IMR-90 (cell line): ENCODE results near the gene MARK2. TPM values are rescaled to one million over a fixed set of nuclear protein-coding genes. Genes with fewer than 3 reads are reported as not detected.

ENCODE experiments used
- ATAC-seq: fragments of 200-7000 bp; cut with Tn5 transposase; 2 replicates; pipeline ENCODE4 v1.9.1; 2020; ENCODE audit warnings: low read depth, mild to moderate bottlenecking, moderate library complexity
- BruUV-seq: library from RNA; stranded (reverse); fragments of 400-500 nt; replicated peaks from 2 replicates; lab custom pipeline; 2021; lab: Mats Ljungman, UMichigan
- CTCF ChIA-PET: fragments of 300-600 bp; formaldehyde crosslinking; extraction: SDS; loops from one replicate; lab custom pipeline; 2021; ENCODE audit warnings: antibody characterized with exemption; lab: Yijun Ruan, JAX
- POLR2A ChIA-PET: fragments of 300-600 bp; sonication (Branson Sonifier 250); formaldehyde crosslinking; loops from one replicate; lab custom pipeline; 2022; ENCODE audit warnings: antibody characterized with exemption; ENCODE audit not compliant: unreplicated experiment; lab: Charles Lee
- DNase-seq: peaks from one replicate; pipeline ENCODE4 v3.0.0; 2013
- H2AFZ ChIP-seq: replicated peaks from 2 replicates; pipeline ENCODE3; 2013; ENCODE audit warnings: low read length, mild to moderate bottlenecking; ENCODE audit not compliant: poor library complexity
- H2AK5ac ChIP-seq: 2 replicates; pipeline ENCODE4 v1.6.1; 2013; ENCODE audit warnings: low read depth, low read length, inconsistent platforms
- H2AK9ac ChIP-seq: replicated peaks from 2 replicates; pipeline ENCODE3; 2013; ENCODE audit warnings: mild to moderate bottlenecking, low read depth, low read length, moderate library complexity; ENCODE audit not compliant: poor library complexity
- H2BK120ac ChIP-seq: 2 replicates; pipeline ENCODE4 v1.6.1; 2013; ENCODE audit warnings: low read depth, low read length, inconsistent platforms
- H2BK15ac ChIP-seq: 3 replicates; pipeline ENCODE4 v1.6.1; 2013; ENCODE audit warnings: low read depth, low read length, inconsistent platforms
- H2BK20ac ChIP-seq: 2 replicates; pipeline ENCODE4 v1.6.1; 2013; ENCODE audit warnings: low read depth, mild to moderate bottlenecking, inconsistent platforms, low read length, moderate library complexity
- H2BK5ac ChIP-seq: 2 replicates; pipeline ENCODE4 v1.6.1; 2013; ENCODE audit warnings: mild to moderate bottlenecking, low read depth, low read length, inconsistent platforms; ENCODE audit not compliant: poor library complexity, severe bottlenecking
- H3K14ac ChIP-seq: replicated peaks from 2 replicates; pipeline ENCODE4 v1.6.1; 2013; ENCODE audit warnings: low read depth, low read length, inconsistent platforms
- H3K18ac ChIP-seq: 2 replicates; pipeline ENCODE4 v1.6.1; 2013; ENCODE audit warnings: low read depth, low read length, control low read depth
- H3K23ac ChIP-seq: 2 replicates; pipeline ENCODE4 v1.6.1; 2013; ENCODE audit warnings: low read depth, low read length, inconsistent platforms
- H3K27ac ChIP-seq: 2 replicates; pipeline ENCODE4 v1.5.1; 2013; ENCODE audit warnings: mild to moderate bottlenecking, control low read depth, low read length; ENCODE audit not compliant: insufficient read depth
- H3K27me3 ChIP-seq: 2 replicates; pipeline ENCODE4 v1.6.1; 2013; ENCODE audit warnings: low read length; ENCODE audit not compliant: control insufficient read depth, insufficient read depth
- H3K36me3 ChIP-seq: 2 replicates; pipeline ENCODE4 v1.6.1; 2013; ENCODE audit warnings: low read length, mixed read lengths; ENCODE audit not compliant: control insufficient read depth, insufficient read depth
- H3K4ac ChIP-seq: 2 replicates; pipeline ENCODE4 v1.6.1; 2013; ENCODE audit warnings: low read depth, low read length, inconsistent platforms
- H3K4me1 ChIP-seq: 2 replicates; pipeline ENCODE4 v1.6.1; 2013; ENCODE audit warnings: low read length, mixed read lengths; ENCODE audit not compliant: control insufficient read depth, insufficient read depth
- H3K4me2 ChIP-seq: 2 replicates; pipeline ENCODE4 v1.6.1; 2013; ENCODE audit warnings: low read depth, mild to moderate bottlenecking, control low read depth, low read length, moderate library complexity
- H3K4me3 ChIP-seq: 2 replicates; pipeline ENCODE4 v1.5.1; 2013; ENCODE audit warnings: low read depth, mild to moderate bottlenecking, control low read depth, low read length, moderate library complexity; ENCODE audit not compliant: insufficient read depth
- H3K56ac ChIP-seq: 2 replicates; pipeline ENCODE4 v1.6.1; 2013; ENCODE audit warnings: low read length, inconsistent platforms; ENCODE audit not compliant: insufficient read depth; ENCODE audit errors: extremely low read depth
- H3K79me1 ChIP-seq, 2 experiments: 2 replicates each; pipeline ENCODE4 v1.6.1; 2013; ENCODE audit warnings: low read length in 2 of 2, inconsistent platforms in 1 of 2, low read depth in 1 of 2
- H3K9ac ChIP-seq: 2 replicates; pipeline ENCODE4 v1.6.1; 2013; ENCODE audit warnings: low read depth, low read length, control low read depth
- H3K9me1 ChIP-seq: 2 replicates; pipeline ENCODE4 v1.6.1; 2013; ENCODE audit warnings: low read length, inconsistent platforms; ENCODE audit not compliant: insufficient read depth
- H3K9me3 ChIP-seq: 2 replicates; pipeline ENCODE4 v1.6.1; 2013; ENCODE audit warnings: low read length; ENCODE audit not compliant: control insufficient read depth, insufficient read depth
- H4K20me1 ChIP-seq: 2 replicates; pipeline ENCODE4 v1.6.1; 2013; ENCODE audit warnings: low read length, inconsistent platforms; ENCODE audit not compliant: insufficient read depth
- H4K5ac ChIP-seq: 2 replicates; pipeline ENCODE4 v1.6.1; 2013; ENCODE audit warnings: mild to moderate bottlenecking, low read depth, low read length, control low read depth
- H4K8ac ChIP-seq, 2 experiments: 2 replicates each; pipeline ENCODE4 v1.6.1; 2013; ENCODE audit warnings: low read depth in 2 of 2, low read length in 2 of 2, control low read depth in 1 of 2, inconsistent platforms in 1 of 2
- H4K91ac ChIP-seq: 2 replicates; pipeline ENCODE4 v1.6.1; 2013; ENCODE audit warnings: low read depth, low read length, inconsistent platforms; ENCODE audit not compliant: insufficient read depth
- BHLHE40 ChIP-seq: fragments of 150-350 bp; IDR thresholded peaks from 2 replicates; pipeline ENCODE4 v1.6.1; 2016; ENCODE audit warnings: mild to moderate bottlenecking, low read depth, low read length
- CEBPB ChIP-seq: IDR thresholded peaks from 2 replicates; pipeline ENCODE4 v1.6.1; 2012; ENCODE audit warnings: low read depth, low read length, improper control_type of control experiment
- CHD1 ChIP-seq: IDR thresholded peaks from 2 replicates; pipeline ENCODE4 v1.6.1; 2012; ENCODE audit warnings: low read depth, low read length, improper control_type of control experiment
- FOS ChIP-seq: fragments of 150-350 bp; IDR thresholded peaks from 2 replicates; pipeline ENCODE4 v1.6.1; 2016; ENCODE audit warnings: low read depth, low read length
- MAFK ChIP-seq: IDR thresholded peaks from 2 replicates; pipeline ENCODE4 v1.6.1; 2012; ENCODE audit warnings: low read depth, low read length, improper control_type of control experiment
- MAZ ChIP-seq: IDR thresholded peaks from 2 replicates; pipeline ENCODE4 v1.6.1; 2012; ENCODE audit warnings: low read depth, mild to moderate bottlenecking, low read length, improper control_type of control experiment, moderate library complexity, borderline replicate concordance
- MXI1 ChIP-seq: IDR thresholded peaks from 2 replicates; pipeline ENCODE4 v1.6.1; 2012; ENCODE audit warnings: low read depth, mild to moderate bottlenecking, low read length, moderate library complexity, borderline replicate concordance
- NFE2L2 ChIP-seq: fragments of 150-350 bp; IDR thresholded peaks from 2 replicates; pipeline ENCODE4 v1.6.1; 2016; ENCODE audit warnings: low read depth, mild to moderate bottlenecking, low read length
- POLR2A ChIP-seq: IDR thresholded peaks from 2 replicates; pipeline ENCODE4 v1.6.1; 2012; ENCODE audit warnings: mild to moderate bottlenecking, low read depth, low read length
- RAD21 ChIP-seq: IDR thresholded peaks from 2 replicates; pipeline ENCODE4 v1.6.1; 2012; ENCODE audit warnings: low read length, improper control_type of control experiment
- RCOR1 ChIP-seq: IDR thresholded peaks from 2 replicates; pipeline ENCODE4 v1.6.1; 2012; ENCODE audit warnings: mild to moderate bottlenecking, low read length, improper control_type of control experiment; ENCODE audit not compliant: insufficient replicate concordance
- RFX5 ChIP-seq: IDR thresholded peaks from 2 replicates; pipeline ENCODE4 v1.8.0; 2012; ENCODE audit warnings: low read depth, mild to moderate bottlenecking, low read length, moderate library complexity
- SMC3 ChIP-seq: fragments of 150-350 bp; IDR thresholded peaks from 2 replicates; pipeline ENCODE4 v1.6.1; 2016; ENCODE audit warnings: low read depth, mild to moderate bottlenecking, antibody characterized with exemption, low read length, moderate library complexity
- WGBS, 2 experiments: methylation state at CpG; one replicate each; pipeline versions ENCODE4 v1.1.5 to v1.1.7; 2013; ENCODE audit warnings: missing lambda C conversion rate in 2 of 2; ENCODE audit not compliant: insufficient read length in 1 of 2; ENCODE audit errors: extremely low coverage in 2 of 2; 5-methylcytosine and 5-hydroxymethylcytosine counted together
- dilution Hi-C: fragments of 300-500 bp; cut with HindIII; formaldehyde crosslinking; loops from one replicate; pipeline ENCODE4 v1.14.3; 2018; ENCODE audit warnings: low sequenced_read_pairs; ENCODE audit not compliant: unreplicated experiment
- in situ Hi-C: fragments of 300-500 bp; cut with MboI; formaldehyde crosslinking; loops from 3 replicates; pipeline ENCODE4 v1.14.3; 2019; ENCODE audit warnings: low sequenced_read_pairs, inconsistent platforms, mixed read lengths
- intact Hi-C: fragments of 100-400 bp; cut with micrococcal nuclease; formaldehyde crosslinking; loops from 2 replicates; pipeline ENCODE4 v1.10.0; 2022
- polyA plus RNA-seq, 3 experiments: library from polyadenylated mRNA; depleted of rRNA; stranded (reverse); fragments of >200 nt; gene quantifications; 2 replicates each; pipeline ENCODE4 v1.2.3, GENCODE V29; 2012; ENCODE audit warnings: low replicate concordance in 1 of 3
- total RNA-seq: library from RNA; depleted of rRNA; stranded (reverse); fragments of >200 nt; gene quantifications from 2 replicates; pipeline ENCODE4 v1.2.3, GENCODE V29; 2012
- TF ChIP-seq, protein P1 (sequence below): fragments of 150-350 bp; IDR thresholded peaks from 2 replicates; pipeline ENCODE4 v1.6.1; 2016; ENCODE audit warnings: low read depth, mild to moderate bottlenecking, low read length, moderate library complexity, borderline replicate concordance
- TF ChIP-seq, protein P2 (sequence below): conservative IDR thresholded peaks from 2 replicates; pipeline ENCODE4 v1.5.1; 2012; ENCODE audit warnings: mild to moderate bottlenecking, low read depth, low read length, improper control_type of control experiment
- TF ChIP-seq, protein P3 (sequence below): fragments of 150-350 bp; IDR thresholded peaks from 2 replicates; pipeline ENCODE4 v1.6.1; 2017; ENCODE audit warnings: mild to moderate bottlenecking, antibody characterized with exemption, low read length, low read depth

MARK2 gene
- total and polyA plus RNA-seq, 2 of the 4 experiments (the other 2 are of a cell fraction), result 6.6 to 17.3 TPM

DNA sequence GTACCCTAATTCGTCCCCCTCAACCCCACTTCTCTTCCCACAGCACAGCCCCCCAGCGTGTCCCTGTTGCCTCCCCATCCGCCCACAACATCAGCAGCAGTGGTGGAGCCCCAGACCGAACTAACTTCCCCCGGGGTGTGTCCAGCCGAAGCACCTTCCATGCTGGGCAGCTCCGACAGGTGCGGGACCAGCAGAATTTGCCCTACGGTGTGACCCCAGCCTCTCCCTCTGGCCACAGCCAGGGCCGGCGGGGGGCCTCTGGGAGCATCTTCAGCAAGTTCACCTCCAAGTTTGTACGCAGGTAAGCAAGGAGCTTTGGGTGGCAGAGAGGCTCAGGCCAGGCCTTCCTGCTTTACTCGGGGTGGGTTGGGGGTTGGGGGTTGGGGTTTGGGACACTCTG is 65.8 kb downstream of the MARK2 start:
- Histone ChIP-seq H3K36me3 (peaks cover 77% of the 10 kb centered on the region), H4K8ac (no peak overlapping the region), H3K4ac (no peak overlapping the region), H3K4me1 (no peaks in the 10 kb centered on the region), H2BK5ac (no peak overlapping the region), H2AK5ac (no peak overlapping the region), H3K23ac (no peak overlapping the region), H4K20me1 (peaks cover 5% of the 10 kb centered on the region), H3K9me1 (no peaks in the 10 kb centered on the region), H2BK15ac (no peak overlapping the region), H2BK120ac (no peak overlapping the region), H3K79me1 (peaks cover 3 to 14% of the 10 kb centered on the region in 2 experiments; a peak in 2 of 4 replicates), H3K9ac (no peak overlapping the region), H3K9me3 (no peaks in the 10 kb centered on the region), H3K4me2 (no peak overlapping the region), H4K5ac (no peak overlapping the region), H4K91ac (no peak overlapping the region), H3K27ac (no peak overlapping the region), H3K14ac (no peak overlapping the region), H3K4me3 (no peak overlapping the region), H2AFZ (no peak overlapping the region), H3K18ac (no peak overlapping the region), H2BK20ac (no peak overlapping the region), H2AK9ac (peak overlapping the region; percentile 9), H3K56ac (no peak overlapping the region), H3K27me3 (no peaks in the 10 kb centered on the region)
- dilution Hi-C loops (no loop called here), in situ Hi-C loops (no loop called here), intact Hi-C loops (no loop called here)
- POLR2A ChIA-PET, result no interaction called here
- CTCF ChIA-PET, result no interaction called here
- TF ChIP-seq CHD1, result no peak
- TF ChIP-seq RAD21, result no peak
- TF ChIP-seq, protein P1, sequence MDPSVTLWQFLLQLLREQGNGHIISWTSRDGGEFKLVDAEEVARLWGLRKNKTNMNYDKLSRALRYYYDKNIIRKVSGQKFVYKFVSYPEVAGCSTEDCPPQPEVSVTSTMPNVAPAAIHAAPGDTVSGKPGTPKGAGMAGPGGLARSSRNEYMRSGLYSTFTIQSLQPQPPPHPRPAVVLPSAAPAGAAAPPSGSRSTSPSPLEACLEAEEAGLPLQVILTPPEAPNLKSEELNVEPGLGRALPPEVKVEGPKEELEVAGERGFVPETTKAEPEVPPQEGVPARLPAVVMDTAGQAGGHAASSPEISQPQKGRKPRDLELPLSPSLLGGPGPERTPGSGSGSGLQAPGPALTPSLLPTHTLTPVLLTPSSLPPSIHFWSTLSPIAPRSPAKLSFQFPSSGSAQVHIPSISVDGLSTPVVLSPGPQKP, result no peak
- no peak for TF ChIP-seq NFE2L2
- TF ChIP-seq RFX5, result no peak
- no peak for TF ChIP-seq SMC3
- TF ChIP-seq CEBPB, result no peak
- no peak for TF ChIP-seq MAFK
- TF ChIP-seq, protein P2, sequence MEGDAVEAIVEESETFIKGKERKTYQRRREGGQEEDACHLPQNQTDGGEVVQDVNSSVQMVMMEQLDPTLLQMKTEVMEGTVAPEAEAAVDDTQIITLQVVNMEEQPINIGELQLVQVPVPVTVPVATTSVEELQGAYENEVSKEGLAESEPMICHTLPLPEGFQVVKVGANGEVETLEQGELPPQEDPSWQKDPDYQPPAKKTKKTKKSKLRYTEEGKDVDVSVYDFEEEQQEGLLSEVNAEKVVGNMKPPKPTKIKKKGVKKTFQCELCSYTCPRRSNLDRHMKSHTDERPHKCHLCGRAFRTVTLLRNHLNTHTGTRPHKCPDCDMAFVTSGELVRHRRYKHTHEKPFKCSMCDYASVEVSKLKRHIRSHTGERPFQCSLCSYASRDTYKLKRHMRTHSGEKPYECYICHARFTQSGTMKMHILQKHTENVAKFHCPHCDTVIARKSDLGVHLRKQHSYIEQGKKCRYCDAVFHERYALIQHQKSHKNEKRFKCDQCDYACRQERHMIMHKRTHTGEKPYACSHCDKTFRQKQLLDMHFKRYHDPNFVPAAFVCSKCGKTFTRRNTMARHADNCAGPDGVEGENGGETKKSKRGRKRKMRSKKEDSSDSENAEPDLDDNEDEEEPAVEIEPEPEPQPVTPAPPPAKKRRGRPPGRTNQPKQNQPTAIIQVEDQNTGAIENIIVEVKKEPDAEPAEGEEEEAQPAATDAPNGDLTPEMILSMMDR, result no peak
- TF ChIP-seq POLR2A, result no peak
- no peak for TF ChIP-seq MAZ
- TF ChIP-seq, protein P3, sequence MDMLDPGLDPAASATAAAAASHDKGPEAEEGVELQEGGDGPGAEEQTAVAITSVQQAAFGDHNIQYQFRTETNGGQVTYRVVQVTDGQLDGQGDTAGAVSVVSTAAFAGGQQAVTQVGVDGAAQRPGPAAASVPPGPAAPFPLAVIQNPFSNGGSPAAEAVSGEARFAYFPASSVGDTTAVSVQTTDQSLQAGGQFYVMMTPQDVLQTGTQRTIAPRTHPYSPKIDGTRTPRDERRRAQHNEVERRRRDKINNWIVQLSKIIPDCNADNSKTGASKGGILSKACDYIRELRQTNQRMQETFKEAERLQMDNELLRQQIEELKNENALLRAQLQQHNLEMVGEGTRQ, result no peak
- no peak for TF ChIP-seq MXI1
- TF ChIP-seq FOS, result no peak
- no peak for TF ChIP-seq RCOR1
- TF ChIP-seq BHLHE40, result no peak
- ATAC-seq, result no peak
- BruUV-seq, result no TSS peak
- 91% methylated on average over 9 of the region's 13 CpGs; no CpG with 5 or more reads in 1 of the 2 experiments for WGBS, 2 experiments
- DNase-seq, result no peak
